GM19467 (cell line): ENCODE results near the gene DUSP2.
A peak's percentile ranks its signal among the peaks of the same experiment; 100 is the strongest.

Experiments used
- ATAC-seq: cut with Tn5 transposase; IDR thresholded peaks from one replicate; pipeline ENCODE4 v1.9.1; 2021; ENCODE audit warnings: mild to moderate bottlenecking, moderate library complexity; ENCODE audit not compliant: unreplicated experiment

Gene DUSP2, protein sequence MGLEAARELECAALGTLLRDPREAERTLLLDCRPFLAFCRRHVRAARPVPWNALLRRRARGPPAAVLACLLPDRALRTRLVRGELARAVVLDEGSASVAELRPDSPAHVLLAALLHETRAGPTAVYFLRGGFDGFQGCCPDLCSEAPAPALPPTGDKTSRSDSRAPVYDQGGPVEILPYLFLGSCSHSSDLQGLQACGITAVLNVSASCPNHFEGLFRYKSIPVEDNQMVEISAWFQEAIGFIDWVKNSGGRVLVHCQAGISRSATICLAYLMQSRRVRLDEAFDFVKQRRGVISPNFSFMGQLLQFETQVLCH

DNA sequence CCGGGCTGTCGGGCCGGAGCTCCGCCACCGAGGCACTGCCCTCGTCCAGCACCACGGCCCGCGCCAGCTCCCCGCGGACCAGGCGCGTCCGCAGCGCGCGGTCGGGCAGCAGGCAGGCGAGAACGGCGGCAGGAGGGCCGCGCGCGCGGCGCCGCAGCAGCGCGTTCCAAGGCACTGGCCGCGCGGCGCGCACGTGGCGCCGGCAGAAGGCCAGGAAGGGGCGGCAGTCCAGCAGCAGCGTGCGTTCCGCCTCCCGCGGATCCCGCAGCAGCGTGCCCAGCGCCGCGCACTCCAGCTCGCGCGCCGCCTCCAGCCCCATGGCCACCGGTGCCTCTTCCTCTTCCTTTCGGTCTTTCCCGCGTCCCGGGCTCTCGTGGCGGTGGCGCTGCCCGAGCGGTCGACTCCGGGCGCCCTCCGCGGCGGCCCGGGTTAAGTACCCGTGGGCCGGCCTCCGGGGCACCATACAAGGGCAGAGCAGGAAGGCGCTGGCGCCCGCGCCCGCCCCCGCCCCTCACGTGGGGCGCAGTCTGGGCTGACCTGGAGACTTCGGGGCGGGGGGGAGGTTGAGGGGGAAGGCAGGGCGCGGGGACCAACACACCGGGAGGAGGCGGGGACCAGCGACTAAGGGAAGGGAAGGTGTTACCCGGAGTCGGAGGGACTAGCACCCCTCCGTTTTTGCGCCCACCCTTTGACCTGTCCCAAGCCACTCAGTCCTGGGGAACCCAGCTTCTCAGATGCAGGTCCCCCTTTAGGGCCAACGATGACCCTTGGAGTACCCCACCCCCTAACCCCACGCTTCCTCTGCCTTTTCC lies at the start of gene DUSP2:
TSS of gene DUSP2 (minus strand) at position 405 of the 812 bp plus-strand sequence. CDS start at position 319, 86 bp downstream.
- peak; percentile 56 for ATAC-seq

DNA sequence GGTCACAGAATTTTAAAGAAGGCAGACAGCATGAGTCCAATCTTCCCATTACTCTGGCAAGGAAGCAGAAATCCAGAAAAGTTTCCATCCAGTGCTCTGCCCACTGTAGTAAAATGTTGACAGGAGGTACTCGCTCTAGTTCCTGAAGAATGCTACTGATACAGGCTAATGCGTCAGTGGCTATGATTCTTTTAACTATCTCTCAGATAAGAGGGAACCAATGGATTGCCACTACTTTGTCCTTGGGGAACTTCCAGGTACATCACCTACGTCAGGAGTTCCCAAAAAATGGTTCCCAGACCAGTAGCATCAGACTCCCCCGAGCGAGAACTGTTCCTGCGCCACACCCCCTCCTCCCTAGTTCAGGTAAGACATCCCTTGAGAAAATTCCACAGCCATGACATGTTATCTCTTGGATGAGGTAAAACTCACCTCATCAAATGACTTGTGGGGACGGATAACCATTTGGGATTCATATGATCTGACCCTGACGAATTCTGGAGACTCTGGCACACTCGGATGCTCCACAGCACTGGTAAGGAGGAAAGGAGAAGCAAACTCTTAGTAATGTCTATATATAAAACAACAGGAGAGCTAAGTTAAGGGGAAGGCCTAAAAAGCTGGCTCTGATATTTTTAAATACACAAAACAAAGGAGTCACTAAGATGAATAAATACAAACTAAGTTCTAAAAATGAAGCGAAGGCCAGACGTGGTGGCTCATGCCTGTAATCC lies 46.9 kb upstream of the DUSP2 start:
- ATAC-seq: no peak

DNA sequence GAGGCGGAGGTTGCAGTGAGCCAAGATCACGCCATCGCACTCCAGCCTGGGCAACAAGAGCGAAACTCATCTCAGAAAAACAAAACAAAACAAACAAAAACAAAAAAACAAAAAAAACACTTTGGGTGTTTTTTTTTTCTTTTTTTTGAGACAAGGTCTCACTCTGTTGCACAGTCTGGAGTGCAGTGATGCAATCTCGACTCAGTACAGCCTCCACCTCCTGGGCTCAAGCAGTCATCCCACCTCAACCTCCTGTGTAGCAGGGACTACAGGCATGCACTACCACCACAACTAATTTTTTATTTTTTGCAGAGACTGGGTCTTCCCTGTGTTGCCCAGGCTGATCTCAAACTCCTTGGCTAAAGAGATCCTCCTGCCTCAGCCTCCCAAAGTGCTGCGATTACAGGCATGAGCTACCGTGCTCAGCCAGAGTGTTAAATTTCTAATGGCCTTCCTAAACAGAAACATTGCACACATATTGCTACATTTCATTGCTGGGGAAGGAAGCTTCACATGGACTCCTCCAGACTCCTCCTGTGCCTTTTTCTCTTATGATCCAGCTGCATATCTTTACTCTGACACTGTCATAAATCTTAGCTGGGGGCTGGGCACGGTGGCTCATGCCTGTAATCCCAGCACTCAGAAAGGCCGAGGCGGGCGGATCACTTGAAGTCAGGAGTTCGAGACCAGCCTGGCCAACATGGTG lies 43.7 kb upstream of the DUSP2 start:
- no peak for ATAC-seq

DNA sequence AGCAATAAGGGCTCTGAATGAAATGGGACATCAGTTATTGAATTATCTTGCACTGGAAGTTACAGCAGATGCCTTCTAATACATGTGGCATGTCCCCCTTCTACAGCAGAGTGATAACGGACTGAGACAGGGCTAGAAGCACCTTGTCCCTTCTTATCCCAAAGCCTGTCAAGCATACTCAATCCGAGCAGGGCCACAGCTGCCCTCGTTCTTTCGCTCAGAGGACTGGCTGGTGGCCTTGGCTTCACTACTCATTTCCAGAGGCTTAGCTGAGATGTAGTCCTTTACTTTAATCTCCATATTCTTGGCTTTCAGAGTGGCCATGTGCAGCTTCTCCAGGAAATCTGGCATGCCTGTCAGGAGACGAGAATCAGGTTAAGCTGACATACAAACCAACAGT lies 41.3 kb upstream of the DUSP2 start:
- no peak for ATAC-seq

DNA sequence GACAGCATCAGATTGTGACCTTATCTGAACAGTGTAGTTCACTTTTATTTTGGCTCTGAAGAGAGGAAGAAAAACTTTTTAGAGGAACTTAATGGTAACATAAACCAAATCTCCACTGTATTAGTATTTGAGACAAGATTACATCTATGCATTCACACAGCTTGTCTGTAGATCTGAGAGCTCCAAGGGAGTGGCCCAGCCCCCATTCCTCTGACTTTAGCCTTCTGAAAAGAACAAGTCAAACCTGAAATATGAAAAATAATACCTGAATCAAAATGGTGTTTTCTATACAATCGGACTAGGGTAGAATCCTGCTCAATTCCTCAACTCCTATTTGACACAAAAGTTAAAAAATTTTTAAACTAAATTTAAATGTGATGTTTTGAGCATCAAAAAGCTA lies 40.3 kb upstream of the DUSP2 start:
- ATAC-seq: no peak

DNA sequence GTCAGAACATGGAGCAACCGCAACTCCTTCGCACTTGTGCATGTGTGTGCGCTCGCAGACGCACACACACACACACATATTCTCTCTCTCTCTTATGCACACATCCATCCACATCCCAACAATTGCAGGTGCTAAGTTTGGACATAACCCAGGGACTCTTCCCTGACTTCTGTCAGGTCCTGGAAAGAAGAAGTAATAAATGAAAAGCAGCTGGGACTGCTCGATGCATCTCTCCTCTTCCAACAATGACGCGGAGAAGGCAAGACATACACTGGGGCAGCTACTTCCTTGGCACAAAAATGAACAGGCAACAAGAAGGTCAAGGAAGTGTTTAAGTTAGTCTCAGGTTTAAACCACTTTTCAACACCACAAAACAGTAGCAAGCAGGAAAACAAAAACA lies 39.7 kb upstream of the DUSP2 start:
- ATAC-seq: no peak

DNA sequence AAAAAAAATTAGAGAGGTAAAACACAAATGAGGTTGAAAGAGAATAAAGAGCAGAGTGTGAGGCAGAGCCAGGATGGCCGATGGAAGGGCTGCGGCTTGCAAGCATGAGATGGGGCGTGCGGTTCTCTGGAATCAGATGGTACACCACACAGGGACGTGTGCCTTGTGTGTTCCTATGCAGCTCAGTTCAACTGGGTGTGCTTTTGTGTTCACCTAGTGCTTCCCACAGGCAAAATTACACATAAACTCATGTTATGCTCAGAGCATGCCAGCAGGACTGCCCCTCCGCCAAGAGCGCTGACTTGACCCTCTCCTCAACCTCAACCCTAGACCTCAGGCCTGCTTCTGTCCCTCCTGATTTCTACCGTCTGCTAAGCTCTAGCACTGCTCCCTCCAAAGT lies 38.9 kb upstream of the DUSP2 start:
- no peak for ATAC-seq

DNA sequence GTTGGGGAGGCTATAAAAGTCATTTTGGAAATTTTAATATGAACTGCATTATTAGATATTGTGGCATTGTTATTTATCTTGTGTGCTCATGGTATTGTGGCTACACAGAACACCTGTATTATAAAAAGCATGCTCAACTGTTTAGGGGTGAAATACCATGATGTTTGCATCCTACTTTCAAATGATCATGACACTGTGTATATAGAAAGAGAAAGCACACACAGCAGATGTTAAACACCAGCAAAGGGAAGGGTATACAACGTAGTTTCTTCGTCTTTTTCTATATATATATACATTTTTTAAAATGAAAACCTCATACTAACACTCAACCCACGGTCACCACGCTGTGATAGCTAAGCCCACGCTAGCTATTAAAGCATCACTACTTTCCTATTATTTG lies 36.3 kb upstream of the DUSP2 start:
- ATAC-seq: no peak

DNA sequence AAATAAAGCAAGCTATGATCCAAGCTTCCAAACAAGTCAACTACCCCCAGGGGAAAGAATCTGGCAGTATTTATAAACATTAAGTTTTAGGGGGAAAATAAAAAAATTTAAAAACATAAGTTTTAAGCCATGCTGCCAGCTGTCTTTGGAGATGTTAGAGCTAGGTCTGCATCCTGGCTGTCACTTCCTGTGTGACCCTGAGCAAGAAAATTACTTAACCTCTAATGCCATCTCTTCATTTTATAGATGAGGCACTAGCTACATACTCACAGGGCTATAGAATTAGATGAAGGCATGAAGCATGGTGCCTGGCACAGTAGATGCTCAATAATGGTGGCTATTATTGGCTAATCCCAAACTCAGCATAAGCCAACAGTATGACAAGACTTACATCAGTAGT lies 35.3 kb upstream of the DUSP2 start:
- ATAC-seq: no peak

DNA sequence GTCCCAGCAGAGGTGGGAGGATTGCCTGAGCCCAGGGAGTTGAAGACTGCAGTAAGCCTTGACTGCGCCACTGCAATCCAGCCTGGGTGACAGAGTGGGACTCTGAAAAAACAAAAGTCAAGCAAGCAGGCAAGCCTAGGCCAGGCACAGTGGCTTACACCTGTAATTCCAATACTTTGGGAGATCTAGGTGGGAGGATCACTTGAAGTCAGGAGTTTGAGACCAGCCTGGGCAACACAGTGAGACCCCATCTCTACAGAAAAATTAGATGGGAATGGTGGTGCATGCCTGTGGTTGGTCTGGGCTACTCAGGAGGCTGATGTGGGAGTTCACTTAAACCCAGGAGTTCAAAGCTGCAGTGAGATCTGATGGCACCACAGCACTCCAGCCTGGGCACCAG lies 34.8 kb upstream of the DUSP2 start:
- no peak for ATAC-seq

DNA sequence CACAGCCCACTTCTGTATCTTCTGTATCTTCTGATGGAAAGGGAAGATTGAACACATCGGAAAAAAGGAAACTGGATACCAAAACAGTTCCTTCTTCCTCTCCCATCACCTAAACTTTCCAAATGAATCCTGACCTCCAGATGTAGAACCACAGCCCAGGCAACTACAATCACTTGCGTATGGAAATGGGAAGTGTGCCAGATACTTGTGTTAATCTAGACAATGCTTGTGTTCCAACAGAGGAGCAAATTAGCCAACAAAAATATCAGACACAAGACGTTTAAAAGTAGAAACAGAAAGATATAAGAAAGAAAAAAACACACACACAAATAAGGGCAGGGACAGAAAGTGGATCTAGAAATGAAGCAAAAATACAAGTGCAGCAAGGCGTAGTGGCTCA lies 31.4 kb upstream of the DUSP2 start:
- ATAC-seq: no peak

DNA sequence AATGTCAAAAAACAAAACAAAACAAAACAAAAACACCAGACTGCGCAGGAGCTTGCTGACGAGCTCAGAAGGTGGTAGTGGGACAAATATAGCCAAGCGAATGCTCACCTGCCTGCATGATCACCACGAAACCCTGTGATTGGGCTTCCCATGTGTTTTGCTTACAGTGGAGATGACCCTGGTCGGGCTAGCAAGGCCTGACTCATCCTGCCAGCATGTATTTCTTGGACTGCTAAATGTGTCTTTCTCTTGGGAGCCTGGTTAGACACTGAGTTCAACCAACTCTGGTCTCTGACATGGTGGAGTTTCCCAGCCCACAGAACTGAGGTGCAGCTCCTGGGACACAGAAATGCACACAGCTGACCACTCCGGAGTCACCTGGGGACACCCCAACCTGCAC lies 30.7 kb upstream of the DUSP2 start:
- ATAC-seq: no peak

DNA sequence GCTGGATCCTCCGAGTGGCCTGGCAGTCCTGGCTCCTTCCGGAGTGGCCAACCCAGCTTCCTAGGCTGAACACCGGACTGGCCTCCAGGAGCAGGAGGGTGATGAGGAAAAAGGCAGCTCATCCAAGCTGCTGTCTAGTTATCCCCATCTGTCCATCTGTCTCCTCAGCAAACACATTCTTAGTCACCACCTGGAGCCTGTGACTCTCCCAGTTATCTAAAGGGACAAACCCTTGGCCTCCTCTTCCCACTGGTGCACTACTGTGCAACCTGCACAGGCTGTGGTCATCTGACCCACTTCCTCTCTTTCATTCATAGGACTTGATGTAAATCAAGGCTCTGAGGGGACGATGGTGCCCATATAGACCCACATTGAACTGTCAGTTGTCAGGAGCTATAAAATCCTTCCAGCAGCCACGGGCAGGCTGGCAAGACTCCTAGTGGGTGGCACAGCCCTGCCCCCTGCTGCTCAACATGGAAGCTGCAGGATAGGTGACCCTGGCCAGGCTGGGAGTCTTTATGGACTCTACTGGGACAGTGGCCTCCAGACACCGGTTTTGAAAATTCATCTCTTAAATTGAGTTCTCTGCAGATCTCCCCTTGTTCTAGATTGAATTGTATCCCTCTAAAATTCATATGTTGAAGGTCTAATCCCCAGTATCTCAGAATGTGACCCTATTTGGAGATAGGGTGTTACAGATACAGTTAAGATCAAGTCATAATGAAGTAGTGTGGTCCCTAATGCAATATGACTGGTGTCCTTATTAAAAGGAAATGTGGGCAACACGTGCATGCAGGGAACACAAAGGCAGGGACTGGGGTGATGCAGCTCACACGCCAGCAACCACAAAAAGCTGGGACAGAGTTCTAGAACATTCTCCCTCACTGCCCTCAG lies 29.3 kb upstream of the DUSP2 start:
- ATAC-seq: peak; percentile 76

DNA sequence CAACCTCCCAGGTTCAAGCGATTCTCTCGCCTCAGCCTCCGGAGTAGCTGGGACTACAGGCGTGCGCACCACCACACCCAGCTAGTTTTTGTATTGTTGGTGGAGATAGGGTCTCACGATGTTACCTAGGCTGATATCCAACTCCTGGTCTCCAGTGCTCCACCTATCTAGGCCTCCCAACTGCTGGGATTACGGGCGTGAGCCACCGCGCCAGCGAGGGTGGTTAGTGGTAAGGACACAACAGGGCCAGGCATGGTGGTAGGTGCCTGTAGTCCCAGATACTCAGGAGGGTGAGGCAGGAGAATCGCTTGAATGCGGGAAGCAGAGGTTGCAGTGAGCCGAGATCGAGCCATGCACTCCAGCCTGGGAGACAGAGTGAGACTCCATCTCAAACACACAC lies 26.6 kb upstream of the DUSP2 start:
- ATAC-seq: no peak

DNA sequence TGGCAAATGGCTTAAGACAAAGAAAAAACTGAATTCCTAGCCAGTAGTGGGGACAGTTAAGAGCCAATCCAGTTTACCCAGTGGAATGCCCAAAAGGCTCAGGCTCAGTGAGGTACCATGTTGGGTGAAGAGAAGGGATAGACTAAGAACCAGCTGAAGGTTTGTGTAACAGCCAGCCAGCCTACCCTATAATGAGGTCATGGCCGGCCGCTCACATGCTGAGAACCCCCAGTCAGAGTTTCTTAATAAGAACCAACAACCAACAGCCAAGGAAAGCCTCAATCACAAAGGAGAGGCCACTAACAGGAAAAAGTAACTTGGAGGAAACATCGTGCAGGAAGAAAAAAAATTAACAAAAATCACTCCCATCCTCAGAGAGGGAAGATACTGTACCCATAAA lies 25.4 kb upstream of the DUSP2 start:
- ATAC-seq: no peak

DNA sequence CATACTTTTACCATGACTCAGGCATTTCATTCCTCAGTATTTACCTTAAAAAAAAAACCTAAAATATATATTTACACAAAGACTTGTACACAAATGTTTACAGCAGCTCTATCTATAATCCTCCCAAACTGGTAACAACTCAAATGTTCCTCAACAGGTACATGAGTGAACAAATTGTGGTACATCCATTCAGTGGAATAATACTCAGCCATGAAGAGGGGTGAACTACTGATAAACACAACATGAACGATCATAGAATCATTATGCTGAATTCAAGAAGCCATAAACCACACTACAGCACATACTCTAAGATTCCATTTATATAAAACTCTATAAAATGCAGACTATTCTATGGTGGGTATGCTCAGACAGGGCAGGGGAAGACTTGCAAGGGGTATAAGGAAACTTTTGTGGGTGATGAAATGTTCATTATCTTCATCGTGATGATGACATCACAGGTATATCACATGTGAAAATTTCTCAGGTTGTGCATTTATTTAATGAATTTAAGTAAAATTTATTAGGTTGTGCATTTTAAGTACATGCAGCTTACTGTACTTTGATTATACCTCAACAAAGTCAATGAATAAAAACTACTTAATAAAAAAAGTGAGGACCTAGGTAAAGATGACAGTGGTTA lies 24.7 kb upstream of the DUSP2 start:
- ATAC-seq: no peak

DNA sequence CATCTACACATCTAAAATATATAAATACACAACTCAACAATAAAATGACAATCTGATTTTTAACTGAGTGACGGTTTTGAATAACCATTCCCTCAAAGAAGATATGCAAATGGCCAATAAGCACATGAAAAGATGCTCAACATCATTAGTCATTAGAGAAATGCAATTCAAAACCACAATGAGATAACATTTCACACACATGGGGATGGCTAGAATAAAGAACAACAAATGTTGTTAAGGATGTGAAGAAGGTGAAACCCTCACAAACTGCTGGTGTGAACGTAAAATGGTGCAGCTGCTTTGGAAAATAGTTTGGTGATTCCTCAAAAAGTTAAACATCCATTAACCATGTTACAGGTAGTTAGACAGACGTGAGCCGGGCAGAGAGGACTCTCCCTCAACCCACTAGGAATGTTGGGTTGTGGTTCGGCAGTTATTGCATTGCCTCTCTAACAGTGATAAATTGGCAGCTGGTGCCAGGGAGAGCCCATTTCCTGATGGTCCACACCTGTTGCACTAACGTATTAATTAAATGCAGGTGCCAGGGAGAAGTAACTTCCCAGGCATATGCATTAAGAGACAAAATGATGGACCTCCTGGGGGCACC lies 22.3 kb upstream of the DUSP2 start:
- no peak for ATAC-seq

DNA sequence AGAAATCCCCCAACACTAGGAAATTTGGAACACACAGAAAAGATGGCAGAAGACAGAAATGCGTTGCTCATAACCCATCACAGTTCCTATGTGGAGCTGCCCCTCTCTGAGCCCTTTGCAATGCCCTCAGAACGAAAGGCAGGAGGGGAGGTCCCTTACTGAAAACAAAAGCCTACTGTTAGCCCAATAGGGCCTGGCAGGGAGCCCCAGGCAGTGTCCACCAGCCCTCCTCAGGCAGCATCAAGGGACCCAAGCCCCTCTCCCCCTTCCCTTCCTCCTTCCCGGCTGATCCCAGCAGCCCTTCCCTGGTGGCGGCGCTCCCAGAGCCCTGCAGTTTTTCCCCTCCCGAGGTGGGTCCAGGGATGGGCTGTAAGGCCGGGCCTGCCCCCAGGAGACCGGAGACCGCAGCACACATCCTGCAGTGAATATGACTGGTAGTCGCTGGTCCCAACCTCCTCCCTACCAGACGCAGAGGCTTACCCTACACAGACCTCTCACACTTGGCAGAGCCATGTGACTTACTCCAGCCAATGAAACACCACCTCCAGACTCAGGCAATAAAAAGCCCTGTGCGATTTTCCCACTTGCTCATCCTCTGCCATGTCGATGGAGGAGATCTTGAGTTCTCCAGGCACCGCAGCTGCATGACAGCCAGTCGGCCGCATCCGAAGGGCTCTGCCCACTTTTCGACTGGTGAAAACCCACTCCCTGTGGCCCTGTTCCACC lies 19.4 kb upstream of the DUSP2 start:
- ATAC-seq: peak; percentile 64
